ENCODE results near the gene GREB1. TPM values are rescaled to one million over a fixed set of nuclear protein-coding genes. Genes with fewer than 3 reads are reported as not detected.

The GREB1 gene
- polyA plus RNA-seq, 1 donor from 2014 or later: 17.2 TPM

- H3K79me2 ChIP-seq (replicated peaks; ENCODE audit: insufficient read depth, low read length): peaks cover 4% of the 10 kb centered on the region
- H2AFZ ChIP-seq (ENCODE audit: low read depth, low read length): no peak overlapping the region
- H3K36me3 ChIP-seq (ENCODE audit: insufficient read depth, low read length): no peaks in the 10 kb centered on the region
- H3K27me3 ChIP-seq (ENCODE audit: insufficient read depth, low read depth, low read length): no peaks in the 10 kb centered on the region
- no peak overlapping the region for H3K4me3 ChIP-seq (ENCODE audit: low read length)
- H3F3A ChIP-seq (ENCODE audit: insufficient read depth, low read length, poor library complexity, severe bottlenecking): no peaks in the 10 kb centered on the region
- H3K9ac ChIP-seq (ENCODE audit: low read length): no peak overlapping the region
- no peak overlapping the region for H3K27ac ChIP-seq (ENCODE audit: low read length)
- H3K9me2 ChIP-seq (ENCODE audit: insufficient read depth, low read length): no peaks in the 10 kb centered on the region
- TF ChIP-seq CTCF (IDR thresholded peaks at IDR 0.05; ENCODE audit: poor library complexity, severe bottlenecking): no peak
- no peak for TF ChIP-seq EZH2 (IDR thresholded peaks at IDR 0.05; ENCODE audit: borderline replicate concordance, insufficient read depth, low read length, poor library complexity, severe bottlenecking)
- TF ChIP-seq TAF1 (IDR thresholded peaks at IDR 0.05; ENCODE audit: low read depth): no peak
- no peak for TF ChIP-seq SMC3 (conservative IDR thresholded peaks at IDR 0.05; ENCODE audit: poor library complexity)
- no peaks in the 10 kb centered on the region for H4K20me1 ChIP-seq (ENCODE audit: insufficient read depth)
- H3K4me2 ChIP-seq (ENCODE audit: low read length): no peak overlapping the region
- no peaks in the 10 kb centered on the region for H3K9me3 ChIP-seq (ENCODE audit: low read length)
These were observed 9.4 kb upstream of the GREB1 start for GRCh38 chr2:11524470-11524869.

GRCh38 chr2:11525762-11526161 lies 8.1 kb upstream of the GREB1 start:
- TF ChIP-seq RAD21 (conservative IDR thresholded peaks at IDR 0.05): no peak
- TF ChIP-seq MXI1 (conservative IDR thresholded peaks at IDR 0.05; ENCODE audit: poor library complexity, severe bottlenecking): no peak
- H3K27me3 ChIP-seq (ENCODE audit: insufficient read depth, low read depth, low read length): no peaks in the 10 kb centered on the region
- peaks cover 6% of the 10 kb centered on the region for H3K79me2 ChIP-seq (replicated peaks; ENCODE audit: insufficient read depth, low read length)
- no peak overlapping the region for H3K27ac ChIP-seq (ENCODE audit: low read length)
- H3K4me3 ChIP-seq (ENCODE audit: low read length): no peak overlapping the region
- H3K36me3 ChIP-seq (ENCODE audit: insufficient read depth, low read length): no peaks in the 10 kb centered on the region
- no peak overlapping the region for H2AFZ ChIP-seq (ENCODE audit: low read depth, low read length)
- no peaks in the 10 kb centered on the region for H3K9me2 ChIP-seq (ENCODE audit: insufficient read depth, low read length)
- H3K4me2 ChIP-seq (ENCODE audit: low read length): no peak overlapping the region
- no peaks in the 10 kb centered on the region for H3F3A ChIP-seq (ENCODE audit: insufficient read depth, low read length, poor library complexity, severe bottlenecking)
- H3K9ac ChIP-seq (ENCODE audit: low read length): no peak overlapping the region
- no peaks in the 10 kb centered on the region for H3K9me3 ChIP-seq (ENCODE audit: low read length)
- H4K20me1 ChIP-seq (ENCODE audit: insufficient read depth): no peaks in the 10 kb centered on the region

- H3K36me3 ChIP-seq (ENCODE audit: insufficient read depth, low read length): no peaks in the 10 kb centered on the region
- H3K9me2 ChIP-seq (ENCODE audit: insufficient read depth, low read length): no peaks in the 10 kb centered on the region
- no peak overlapping the region for H3K27ac ChIP-seq (ENCODE audit: low read length)
- H3K9me3 ChIP-seq (ENCODE audit: low read length): no peaks in the 10 kb centered on the region
- TF ChIP-seq CTCF (IDR thresholded peaks at IDR 0.05; ENCODE audit: poor library complexity, severe bottlenecking): no peak
- no peak for TF ChIP-seq RAD21 (conservative IDR thresholded peaks at IDR 0.05)
- no peak for TF ChIP-seq REST (IDR thresholded peaks at IDR 0.05; ENCODE audit: borderline replicate concordance)
- TF ChIP-seq SMC3 (conservative IDR thresholded peaks at IDR 0.05; ENCODE audit: poor library complexity): no peak
- no peak for TF ChIP-seq EZH2 (IDR thresholded peaks at IDR 0.05; ENCODE audit: borderline replicate concordance, insufficient read depth, low read length, poor library complexity, severe bottlenecking)
- TF ChIP-seq MXI1 (conservative IDR thresholded peaks at IDR 0.05; ENCODE audit: poor library complexity, severe bottlenecking): no peak
- TF ChIP-seq EP300 (conservative IDR thresholded peaks at IDR 0.05; ENCODE audit: poor library complexity, severe bottlenecking): no peak
- TF ChIP-seq TAF1 (IDR thresholded peaks at IDR 0.05; ENCODE audit: low read depth): no peak
- TF ChIP-seq POLR2AphosphoS5 (IDR thresholded peaks at IDR 0.05): no peak
- H3K4me3 ChIP-seq (ENCODE audit: low read length): no peak overlapping the region
- H3K79me2 ChIP-seq (replicated peaks; ENCODE audit: insufficient read depth, low read length): peaks cover 10% of the 10 kb centered on the region
- H3K4me2 ChIP-seq (ENCODE audit: low read length): no peak overlapping the region
- no peaks in the 10 kb centered on the region for H3F3A ChIP-seq (ENCODE audit: insufficient read depth, low read length, poor library complexity, severe bottlenecking)
- no peaks in the 10 kb centered on the region for H3K27me3 ChIP-seq (ENCODE audit: insufficient read depth, low read depth, low read length)
- H4K20me1 ChIP-seq (ENCODE audit: insufficient read depth): no peaks in the 10 kb centered on the region
- no peak overlapping the region for H2AFZ ChIP-seq (ENCODE audit: low read depth, low read length)
- H3K9ac ChIP-seq (ENCODE audit: low read length): no peak overlapping the region
These were observed 6.8 kb upstream of the GREB1 start for GRCh38 chr2:11527001-11527400.

Measured in neural cell (in vitro differentiated cells).